SU-DHL-6 (cell line): Measurements from ENCODE around the gene NOL3.

Experiments used
- CTCF ChIP-seq: fragments of 200-600 bp; sonication (generic); IDR thresholded peaks from one replicate; pipeline ENCODE4 v1.5.1; 2017; ENCODE audit warnings: antibody characterized with exemption, mild to moderate bottlenecking, low read length, moderate library complexity; ENCODE audit not compliant: insufficient read depth, poor library complexity, severe bottlenecking
- EZH2phosphoT487 ChIP-seq: fragments of 200-600 bp; sonication (generic), shearing (Covaris generic); conservative IDR thresholded peaks from 2 replicates; pipeline ENCODE4 v1.6.1; 2018; ENCODE audit warnings: mild to moderate bottlenecking, antibody characterized with exemption, low read length, moderate library complexity, mixed read lengths

DNA sequence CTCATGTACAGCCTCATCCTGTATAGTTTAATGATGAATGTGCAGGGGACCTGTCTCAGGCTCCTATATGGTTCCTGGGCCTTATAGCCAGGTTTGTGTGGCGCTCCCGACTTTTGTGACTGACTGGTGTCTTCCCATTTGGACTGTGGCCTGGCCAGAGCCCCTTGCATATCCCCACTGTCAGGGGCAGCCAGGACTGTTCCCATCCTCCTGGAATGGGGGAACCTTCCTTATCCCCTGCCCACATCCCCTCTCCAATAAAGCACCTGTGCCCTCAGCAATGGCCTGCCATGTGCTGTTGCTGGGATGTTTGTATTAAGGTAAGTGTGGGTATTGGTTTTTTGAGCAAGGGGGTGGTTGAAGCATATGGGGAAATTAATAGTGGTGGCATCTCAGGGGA, 22.1 kb upstream of the NOL3 start:
- no peak for TF ChIP-seq CTCF
- TF ChIP-seq EZH2phosphoT487: no peak
